Gastroesophageal sphincter (tissue), 4 donors: Measurements from ENCODE around the gene RUFY3. TPM values are rescaled to one million over a fixed set of nuclear protein-coding genes. Genes with fewer than 3 reads are reported as not detected.

Source experiments
- ATAC-seq: fragments of 150-250 bp; one replicate; pipeline ENCODE4 v1.9.1; 2016; ENCODE audit warnings: mild to moderate bottlenecking, moderate library complexity
- H3K27ac ChIP-seq, 4 donors: fragments of 200-600 bp; sonication (generic) in 3 of 4; 1 replicate in 3 of 4; 2 replicates in 1 of 4; pipeline ENCODE4 v1.5.1; 2016 to 2019
- H3K27me3 ChIP-seq: fragments of 200-600 bp; sonication (generic); one replicate; pipeline ENCODE4 v1.5.1; 2019
- H3K36me3 ChIP-seq, 2 donors: fragments of 200-600 bp; sonication (generic); one replicate each; pipeline ENCODE4 v1.5.1; 2019; ENCODE audit warnings: control low read depth in 1 of 2
- H3K4me1 ChIP-seq, 3 donors: fragments of 200-600 bp; sonication (generic); 1 replicate in 2 of 3; 2 replicates in 1 of 3; pipeline ENCODE4 v1.5.1; 2016 to 2019; ENCODE audit warnings: control low read depth in 2 of 3
- H3K4me3 ChIP-seq, 2 donors: fragments of 200-600 bp; sonication (generic); one replicate each; pipeline ENCODE4 v1.5.1; 2019; ENCODE audit warnings: mild to moderate bottlenecking in 1 of 2, moderate library complexity in 1 of 2
- H3K9me3 ChIP-seq, 3 donors: fragments of 200-600 bp; sonication (generic); one replicate each; pipeline ENCODE4 v1.5.1; 2017 to 2019; ENCODE audit warnings: control low read depth in 2 of 3
- EP300 ChIP-seq: sonication (generic); formaldehyde crosslinking; IDR thresholded peaks from one replicate; pipeline ENCODE4 v1.6.1; 2017; ENCODE audit warnings: antibody characterized with exemption, mild to moderate bottlenecking
- POLR2A ChIP-seq, 2 donors: fragments of 450-650 bp; IDR thresholded peaks; one replicate each; pipeline ENCODE4 v1.6.1; 2017; ENCODE audit warnings: antibody characterized with exemption in 2 of 2, mild to moderate bottlenecking in 2 of 2, moderate library complexity in 1 of 2
- POLR2AphosphoS5 ChIP-seq: sonication (generic); formaldehyde crosslinking; IDR thresholded peaks from one replicate; pipeline ENCODE4 v1.6.1; 2017; ENCODE audit warnings: antibody characterized with exemption
- WGBS, 2 donors: methylation state at CpG; one replicate each; pipeline ENCODE4 v1.1.5; 2018; ENCODE audit warnings: low coverage in 1 of 2; 5-methylcytosine and 5-hydroxymethylcytosine counted together
- total RNA-seq, 4 donors: library from RNA; depleted of rRNA; stranded (reverse); fragments of >200 nt; gene quantifications; one replicate each; pipeline ENCODE4 v1.1.0, GENCODE V29; 2016
- TF ChIP-seq, protein P1 (sequence below), 4 experiments: fragments of 200-600 bp in 2 of 4; fragments of 450-650 bp in 2 of 4; sonication (generic) in 1 of 4; IDR thresholded peaks; one replicate each; pipeline ENCODE4 v1.5.1; 2017 to 2019; ENCODE audit warnings: antibody characterized with exemption in 4 of 4, mild to moderate bottlenecking in 2 of 4, moderate library complexity in 2 of 4

RUFY3 gene
- total RNA-seq, 4 donors from 2014 or later: 40.4 to 57.7 (median 49.7) TPM

DNA sequence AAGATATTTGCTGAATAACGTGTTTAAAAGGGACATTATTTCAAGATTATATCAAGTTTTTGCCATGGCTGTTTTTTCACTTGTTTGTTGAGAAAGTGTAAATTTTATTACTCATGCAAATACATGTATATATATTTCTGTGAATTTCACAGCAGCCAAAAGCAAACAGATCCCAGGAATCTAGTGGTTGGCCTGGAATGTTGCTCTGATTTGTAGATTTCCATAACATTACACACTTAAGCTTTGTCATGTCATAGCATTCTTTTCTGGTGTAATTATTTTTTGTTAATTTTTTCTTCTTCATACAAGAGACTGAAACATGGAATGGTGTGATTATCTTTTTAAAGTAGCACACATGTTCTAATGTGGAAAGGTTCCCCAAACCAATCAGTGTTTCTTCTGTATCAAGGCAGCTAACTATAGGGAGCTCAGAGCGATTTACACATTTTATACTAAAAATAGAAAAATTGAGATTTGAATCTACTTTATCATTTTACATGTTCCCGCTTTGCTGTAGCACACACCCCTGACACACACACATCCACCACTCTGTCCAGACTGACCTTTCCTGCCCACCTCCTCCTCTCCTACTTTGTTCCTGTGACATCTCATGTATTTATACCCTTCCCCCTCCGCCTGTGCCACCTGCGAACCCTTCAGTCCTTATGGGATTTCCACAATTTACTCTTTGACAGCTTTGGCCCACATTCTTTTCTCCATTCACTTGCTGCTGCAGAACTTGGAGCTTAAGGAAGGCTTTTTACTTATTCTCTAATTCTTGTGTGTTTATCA lies 20.3 kb downstream of the RUFY3 start:
- WGBS, 2 donors: 70 to 86% methylated on average over 4 to 5 of the region's 5 CpGs

DNA sequence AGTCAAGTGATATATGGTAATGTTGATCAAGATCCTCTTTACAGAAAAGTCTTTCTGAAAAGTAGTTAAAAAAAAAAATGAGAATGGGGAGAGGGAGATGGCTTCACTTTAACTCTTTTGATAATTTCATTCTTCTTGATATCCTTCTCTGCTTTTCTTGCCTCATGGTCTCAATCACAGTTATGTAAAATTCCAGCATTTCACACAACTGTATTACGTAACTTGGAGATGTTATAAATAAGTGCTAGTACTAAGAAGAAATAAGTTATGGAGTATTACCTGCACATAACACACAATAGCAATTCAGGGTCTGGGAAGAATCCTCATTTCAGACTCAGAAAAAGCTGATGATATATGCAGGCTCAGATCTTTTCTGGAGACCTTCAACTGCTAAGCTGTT lies 22.0 kb downstream of the RUFY3 start:
- no peak overlapping the region for H3K4me3 ChIP-seq
- TF ChIP-seq EP300: no peak
- no peak for TF ChIP-seq POLR2A (IDR thresholded peaks at IDR 0.05)
- TF ChIP-seq, protein P1, sequence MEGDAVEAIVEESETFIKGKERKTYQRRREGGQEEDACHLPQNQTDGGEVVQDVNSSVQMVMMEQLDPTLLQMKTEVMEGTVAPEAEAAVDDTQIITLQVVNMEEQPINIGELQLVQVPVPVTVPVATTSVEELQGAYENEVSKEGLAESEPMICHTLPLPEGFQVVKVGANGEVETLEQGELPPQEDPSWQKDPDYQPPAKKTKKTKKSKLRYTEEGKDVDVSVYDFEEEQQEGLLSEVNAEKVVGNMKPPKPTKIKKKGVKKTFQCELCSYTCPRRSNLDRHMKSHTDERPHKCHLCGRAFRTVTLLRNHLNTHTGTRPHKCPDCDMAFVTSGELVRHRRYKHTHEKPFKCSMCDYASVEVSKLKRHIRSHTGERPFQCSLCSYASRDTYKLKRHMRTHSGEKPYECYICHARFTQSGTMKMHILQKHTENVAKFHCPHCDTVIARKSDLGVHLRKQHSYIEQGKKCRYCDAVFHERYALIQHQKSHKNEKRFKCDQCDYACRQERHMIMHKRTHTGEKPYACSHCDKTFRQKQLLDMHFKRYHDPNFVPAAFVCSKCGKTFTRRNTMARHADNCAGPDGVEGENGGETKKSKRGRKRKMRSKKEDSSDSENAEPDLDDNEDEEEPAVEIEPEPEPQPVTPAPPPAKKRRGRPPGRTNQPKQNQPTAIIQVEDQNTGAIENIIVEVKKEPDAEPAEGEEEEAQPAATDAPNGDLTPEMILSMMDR (IDR thresholded peaks at IDR 0.05): no peak
- TF ChIP-seq POLR2AphosphoS5: no peak
- no peaks in the 10 kb centered on the region for H3K36me3 ChIP-seq
- WGBS, 2 donors: 42 to 65% methylated on average over 1 of the region's 1 CpG
- H3K27ac ChIP-seq: no peak overlapping the region
- peaks cover 0 to 40% (median 0%) of the 10 kb centered on the region in 3 donors for H3K4me1 ChIP-seq
- no peaks in the 10 kb centered on the region for H3K27me3 ChIP-seq
- no peak for ATAC-seq
- H3K9me3 ChIP-seq: no peaks in the 10 kb centered on the region

More for the DNA sequence above, 20.3 kb downstream of the RUFY3 start:
- no peaks in the 10 kb centered on the region for H3K9me3 ChIP-seq
- H3K4me3 ChIP-seq: no peak overlapping the region
- H3K36me3 ChIP-seq: no peaks in the 10 kb centered on the region
- H3K27me3 ChIP-seq: no peaks in the 10 kb centered on the region
- TF ChIP-seq EP300: no peak
- no peak for TF ChIP-seq POLR2AphosphoS5
- no peak for TF ChIP-seq POLR2A (IDR thresholded peaks at IDR 0.05)
- TF ChIP-seq, protein P1 (IDR thresholded peaks at IDR 0.05): no peak
- H3K4me1 ChIP-seq: peaks cover 0 to 45% (median 0%) of the 10 kb centered on the region in 3 donors
- no peak overlapping the region for H3K27ac ChIP-seq
- ATAC-seq: no peak

DNA sequence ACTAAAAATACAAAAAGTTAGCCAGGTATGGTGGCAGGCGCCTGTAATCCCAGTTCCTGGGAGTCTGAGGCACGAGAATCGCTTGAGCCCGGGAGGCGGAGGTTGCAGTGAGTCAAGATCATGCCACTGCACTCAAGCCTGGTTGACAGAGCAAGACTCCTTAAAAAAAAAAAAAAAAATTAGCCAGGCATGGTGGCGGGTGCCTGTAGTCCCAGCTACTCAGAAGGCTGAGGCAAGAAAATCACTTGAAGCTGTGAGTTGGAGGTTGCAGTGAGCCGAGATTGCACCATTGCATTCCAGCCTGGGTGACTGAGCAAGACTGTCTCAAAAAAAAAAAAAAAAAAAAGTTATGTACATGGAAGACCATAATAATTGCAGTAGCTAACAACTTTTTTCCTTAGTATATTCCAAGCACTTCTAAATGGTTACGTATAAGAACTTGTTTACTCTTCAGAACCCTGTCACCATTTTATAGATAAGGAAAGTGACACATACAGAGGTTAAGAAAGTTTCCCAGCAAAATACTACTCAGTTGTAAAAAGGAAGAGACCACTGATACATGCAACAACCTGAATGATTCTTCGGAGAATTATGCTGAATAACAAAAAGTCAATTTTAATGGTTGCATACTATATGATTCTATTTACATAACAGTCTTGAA lies 24.5 kb downstream of the RUFY3 start:
- Histone ChIP-seq H3K4me3 (no peak overlapping the region), H3K27me3 (no peaks in the 10 kb centered on the region), H3K9me3 (no peaks in the 10 kb centered on the region), H3K36me3 (no peaks in the 10 kb centered on the region), H3K27ac (no peak overlapping the region), H3K4me1 (peaks cover 0 to 28% (median 0%) of the 10 kb centered on the region in 3 donors)
- 92 to 100% methylated on average over 2 to 9 of the region's 9 CpGs for WGBS, 2 donors
- no peak for ATAC-seq
- TF ChIP-seq EP300 (no peak), POLR2AphosphoS5 (no peak), POLR2A (IDR thresholded peaks at IDR 0.05) (no peak)
- TF ChIP-seq, protein P1 (IDR thresholded peaks at IDR 0.05): no peak

DNA sequence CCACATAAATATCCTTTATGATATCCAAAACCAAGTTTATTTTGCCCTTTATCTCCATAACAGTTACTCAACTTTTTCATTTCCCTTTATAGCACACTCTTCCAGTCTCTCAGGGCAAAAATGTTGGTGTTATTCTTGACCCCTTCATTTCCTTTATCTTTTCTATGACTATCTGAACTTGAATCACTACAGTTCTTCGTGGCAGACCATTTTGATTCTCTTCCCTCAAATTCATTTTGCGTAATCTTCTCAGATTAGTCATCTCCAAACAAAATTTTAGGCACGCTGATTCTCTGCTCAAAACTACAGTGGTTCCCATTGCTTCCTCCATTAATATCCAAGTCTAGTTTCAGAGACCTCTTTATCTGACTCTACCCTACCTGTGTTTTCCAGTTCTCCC lies 26.1 kb downstream of the RUFY3 start:
- H3K27me3 ChIP-seq: no peaks in the 10 kb centered on the region
- H3K27ac ChIP-seq: no peak overlapping the region
- no peaks in the 10 kb centered on the region for H3K9me3 ChIP-seq
- ATAC-seq: no peak
- peaks cover 0 to 15% (median 0%) of the 10 kb centered on the region in 3 donors for H3K4me1 ChIP-seq
- no peak overlapping the region for H3K4me3 ChIP-seq
- TF ChIP-seq POLR2AphosphoS5 (no peak), POLR2A (IDR thresholded peaks at IDR 0.05) (no peak), EP300 (no peak)
- TF ChIP-seq, protein P1 (IDR thresholded peaks at IDR 0.05): no peak
- WGBS, 2 donors: 76 to 100% methylated on average over 3 of the region's 3 CpGs
- H3K36me3 ChIP-seq: no peaks in the 10 kb centered on the region
